CD4-positive, alpha-beta T cell (primary cell): ENCODE measurements around the gene IGLL1. TPM values are rescaled to one million over a fixed set of nuclear protein-coding genes. Genes with fewer than 3 reads are reported as not detected.
A peak's percentile ranks its signal among the peaks of the same experiment; 100 is the strongest.
"Not testable (repeated sequence)": the region's sequence is repeated elsewhere in the genome, so short reads cannot be mapped to it uniquely, and the experiment has no call there.

Source experiments
- ATAC-seq: fragments of 200-7000 bp; cut with Tn5 transposase; one replicate; pipeline ENCODE4 v1.10.0; 2022; ENCODE audit warnings: mild to moderate bottlenecking; ENCODE audit not compliant: poor library complexity
- CTCF ChIA-PET: fragments of 350-600 bp; sonication (Branson Sonifier 250); formaldehyde crosslinking; loops from one replicate; lab custom pipeline; 2021; ENCODE audit warnings: antibody characterized with exemption, inconsistent platforms; lab: Charles Lee
- POLR2A ChIA-PET: fragments of 350-600 bp; sonication (Branson Sonifier 250); formaldehyde crosslinking; loops from one replicate; lab custom pipeline; 2021; ENCODE audit warnings: antibody characterized with exemption, inconsistent platforms; lab: Charles Lee
- DNase-seq, 14 experiments: peaks; one replicate each; pipeline ENCODE4 v3.0.0-alpha.2; 2013 to 2020; ENCODE audit warnings: mixed read lengths in 2 of 14
- H3K27ac ChIP-seq, 2 donors: one replicate each; pipeline versions ENCODE4 v1.5.1 to v1.7.0; 2013; ENCODE audit warnings: low read length in 2 of 2, low read depth in 1 of 2, mild to moderate bottlenecking in 1 of 2
- H3K27me3 ChIP-seq, 2 experiments: 1 replicate in 1 of 2; 2 replicates in 1 of 2; pipeline versions ENCODE4 v1.6.1 to v1.7.0; 2013; ENCODE audit warnings: low read length in 2 of 2, control low read depth in 1 of 2, mild to moderate bottlenecking in 1 of 2, moderate library complexity in 1 of 2; ENCODE audit not compliant: insufficient read depth in 2 of 2, control insufficient read depth in 1 of 2
- H3K36me3 ChIP-seq: one replicate; pipeline ENCODE4 v1.6.1; 2013; ENCODE audit warnings: low read length, control low read depth; ENCODE audit not compliant: insufficient read depth
- H3K4me1 ChIP-seq: one replicate; pipeline ENCODE4 v1.6.1; 2013; ENCODE audit warnings: low read length, control low read depth; ENCODE audit not compliant: insufficient read depth
- H3K4me3 ChIP-seq: one replicate; pipeline ENCODE4 v1.5.1; 2013; ENCODE audit warnings: mild to moderate bottlenecking, low read length, moderate library complexity
- H3K9me3 ChIP-seq, 2 experiments: 1 replicate in 1 of 2; 2 replicates in 1 of 2; pipeline versions ENCODE4 v1.6.1 to v1.7.0; 2013; ENCODE audit warnings: low read length in 2 of 2, mild to moderate bottlenecking in 2 of 2, control low read depth in 1 of 2, moderate library complexity in 1 of 2; ENCODE audit not compliant: control insufficient read depth in 1 of 2, insufficient read depth in 1 of 2
- H3K27ac Mint-ChIP-seq: one replicate; pipeline ENCODE4 v1.8.0; 2020; ENCODE audit warnings: mixed read lengths
- H3K27me3 Mint-ChIP-seq: one replicate; pipeline ENCODE4 v1.8.0; 2021; ENCODE audit warnings: mixed read lengths
- H3K36me3 Mint-ChIP-seq: one replicate; pipeline ENCODE4 v1.8.0; 2021; ENCODE audit warnings: low read depth, mixed read lengths
- H3K4me1 Mint-ChIP-seq: one replicate; pipeline ENCODE4 v1.8.0; 2021; ENCODE audit warnings: low read depth, mixed read lengths
- H3K4me3 Mint-ChIP-seq: one replicate; pipeline ENCODE4 v1.8.0; 2020; ENCODE audit warnings: mild to moderate bottlenecking, mixed read lengths
- H3K9me3 Mint-ChIP-seq: one replicate; pipeline ENCODE4 v1.8.0; 2020; ENCODE audit warnings: mixed read lengths
- CTCF ChIP-seq: fragments of 200-600 bp; IDR thresholded peaks from one replicate; pipeline ENCODE4 v1.8.0; 2022; ENCODE audit warnings: antibody characterized with exemption, mild to moderate bottlenecking
- intact Hi-C, 2 experiments: fragments of 100-400 bp; cut with DNase I in 1 of 2; cut with micrococcal nuclease in 1 of 2; formaldehyde crosslinking; loops; one replicate each; pipeline versions ENCODE4 v1.15.1 to v1.9.0; 2023 to 2025; cut with DNase I, micrococcal nuclease
- total RNA-seq, 174 experiments: library from RNA in 2 of 174; stranded (reverse) in 2 of 174; gene quantifications; one replicate each; pipeline ENCODE4 v1.2.3 and lab custom pipeline; 2021 to 2026

The IGLL1 gene
- total RNA-seq, 2 experiments from 2014 or later, result not detected

GRCh38 chr22:23548501-23549197, 31.4 kb downstream of the IGLL1 start:
- TF ChIP-seq CTCF, result no peak
- no peaks in the 10 kb centered on the region for H3K36me3 ChIP-seq
- intact Hi-C loops, result no loop called here
- Mint-ChIP-seq H3K27ac (no peak overlapping the region), H3K9me3 (no peaks in the 10 kb centered on the region), H3K36me3 (no peaks in the 10 kb centered on the region), H3K4me3 (no peak overlapping the region), H3K4me1 (no peaks in the 10 kb centered on the region), H3K27me3 (no peaks in the 10 kb centered on the region)
- ChIA-PET POLR2A (no interaction called here), CTCF (no interaction called here)
- DNase-seq (peak in 1 of 14 experiments; percentile 0), ATAC-seq (no peak)
- no peaks in the 10 kb centered on the region for H3K4me1 ChIP-seq
- H3K27ac ChIP-seq, result no peak overlapping the region
- H3K4me3 ChIP-seq, result no peak overlapping the region
- H3K27me3 ChIP-seq, result no peaks in the 10 kb centered on the region
- peaks cover 0 to 20% of the 10 kb centered on the region in 2 experiments for H3K9me3 ChIP-seq

- POLR2A ChIA-PET, result no interaction called here
- no peaks in the 10 kb centered on the region for H3K27me3 Mint-ChIP-seq
- CTCF ChIA-PET, result no interaction called here
- H3K27ac Mint-ChIP-seq, result no peak overlapping the region
- Histone ChIP-seq H3K4me3 (no peak overlapping the region), H3K27ac (no peak overlapping the region), H3K4me1 (no peaks in the 10 kb centered on the region), H3K9me3 (peaks cover 0 to 20% of the 10 kb centered on the region in 2 experiments), H3K27me3 (no peaks in the 10 kb centered on the region), H3K36me3 (no peaks in the 10 kb centered on the region)
- H3K4me3 Mint-ChIP-seq, result no peak overlapping the region
- no peaks in the 10 kb centered on the region for H3K36me3 Mint-ChIP-seq
- intact Hi-C loops, result no loop called here
- no peaks in the 10 kb centered on the region for H3K9me3 Mint-ChIP-seq
- ATAC-seq (no peak), DNase-seq (no peak)
- TF ChIP-seq CTCF, result no peak
- H3K4me1 Mint-ChIP-seq, result no peaks in the 10 kb centered on the region
Observed at GRCh38 chr22:23547818-23548500, 32.1 kb downstream of the IGLL1 start.

- DNase-seq, CTCF ChIA-PET, H3K4me1 Mint-ChIP-seq, intact Hi-C loops, H3K27me3 Mint-ChIP-seq, H3K36me3 ChIP-seq, H3K4me1 ChIP-seq, H3K27ac Mint-ChIP-seq, H3K4me3 ChIP-seq, ATAC-seq, H3K9me3 Mint-ChIP-seq, H3K4me3 Mint-ChIP-seq, H3K27me3 ChIP-seq, H3K36me3 Mint-ChIP-seq, H3K27ac ChIP-seq, POLR2A ChIA-PET: not testable (repeated sequence)
- H3K9me3 ChIP-seq, result peaks cover 0 to 20% of the 10 kb centered on the region in 2 experiments
Observed at GRCh38 chr22:23547382-23547781, 32.7 kb downstream of the IGLL1 start.
